ENCODE measurements around the gene ARFGAP2.

Gene ARFGAP2

GRCh38 chr11:47164321-47164720, 12.4 kb downstream of the ARFGAP2 start:
- H3K9me3 ChIP-seq (ENCODE audit: control insufficient read depth, low read depth, low read length) = no peaks in the 10 kb centered on the region
- H3K36me3 ChIP-seq (ENCODE audit: control insufficient read depth, low read depth, low read length) = peaks cover 40% of the 10 kb centered on the region

GRCh38 chr11:47163898-47164297, 12.8 kb downstream of the ARFGAP2 start:
- no peak overlapping the region for H3K27ac ChIP-seq (ENCODE audit: low read length)
- no peak overlapping the region for H3K4me3 ChIP-seq (ENCODE audit: low read length)
- peaks cover 37% of the 10 kb centered on the region for H3K36me3 ChIP-seq (ENCODE audit: control insufficient read depth, low read depth, low read length)

More at GRCh38 chr11:47164321-47164720, 12.4 kb downstream of the ARFGAP2 start:
- Histone ChIP-seq H3K9ac (ENCODE audit: low read length) (no peak overlapping the region), H3K4me1 (ENCODE audit: control insufficient read depth, low read depth, low read length) (no peaks in the 10 kb centered on the region), H3K27me3 (ENCODE audit: control insufficient read depth, insufficient read depth, low read length) (no peaks in the 10 kb centered on the region), H3K27ac (ENCODE audit: low read length) (no peak overlapping the region), H3K4me3 (ENCODE audit: low read length) (no peak overlapping the region)

GRCh38 chr11:47163193-47163592, 13.5 kb downstream of the ARFGAP2 start:
- Histone ChIP-seq H3K9ac (ENCODE audit: low read length) (no peak overlapping the region), H3K4me1 (ENCODE audit: control insufficient read depth, low read depth, low read length) (no peaks in the 10 kb centered on the region)

More at GRCh38 chr11:47163898-47164297, 12.8 kb downstream of the ARFGAP2 start:
- Histone ChIP-seq H3K27me3 (ENCODE audit: control insufficient read depth, insufficient read depth, low read length) (no peaks in the 10 kb centered on the region), H3K9me3 (ENCODE audit: control insufficient read depth, low read depth, low read length) (no peaks in the 10 kb centered on the region), H3K9ac (ENCODE audit: low read length) (no peak overlapping the region), H3K4me1 (ENCODE audit: control insufficient read depth, low read depth, low read length) (no peaks in the 10 kb centered on the region)

GRCh38 chr11:47162426-47162825, 14.3 kb downstream of the ARFGAP2 start:
- Histone ChIP-seq H3K27ac (ENCODE audit: low read length) (no peak overlapping the region), H3K27me3 (ENCODE audit: control insufficient read depth, insufficient read depth, low read length) (no peaks in the 10 kb centered on the region), H3K4me1 (ENCODE audit: control insufficient read depth, low read depth, low read length) (no peaks in the 10 kb centered on the region), H3K36me3 (ENCODE audit: control insufficient read depth, low read depth, low read length) (peaks cover 29% of the 10 kb centered on the region), H3K4me3 (ENCODE audit: low read length) (no peak overlapping the region), H3K9me3 (ENCODE audit: control insufficient read depth, low read depth, low read length) (no peaks in the 10 kb centered on the region), H3K9ac (ENCODE audit: low read length) (no peak overlapping the region)

More at GRCh38 chr11:47163193-47163592, 13.5 kb downstream of the ARFGAP2 start:
- H3K4me3 ChIP-seq (ENCODE audit: low read length) = no peak overlapping the region
- no peaks in the 10 kb centered on the region for H3K9me3 ChIP-seq (ENCODE audit: control insufficient read depth, low read depth, low read length)
- no peak overlapping the region for H3K27ac ChIP-seq (ENCODE audit: low read length)
- H3K27me3 ChIP-seq (ENCODE audit: control insufficient read depth, insufficient read depth, low read length) = no peaks in the 10 kb centered on the region
- peaks cover 37% of the 10 kb centered on the region for H3K36me3 ChIP-seq (ENCODE audit: control insufficient read depth, low read depth, low read length)

- H3K9ac ChIP-seq (ENCODE audit: low read length) = no peak overlapping the region
- H3K4me1 ChIP-seq (ENCODE audit: control insufficient read depth, low read depth, low read length) = no peaks in the 10 kb centered on the region
- H3K9me3 ChIP-seq (ENCODE audit: control insufficient read depth, low read depth, low read length) = no peaks in the 10 kb centered on the region
- peaks cover 24% of the 10 kb centered on the region for H3K36me3 ChIP-seq (ENCODE audit: control insufficient read depth, low read depth, low read length)
- no peak overlapping the region for H3K27ac ChIP-seq (ENCODE audit: low read length)
- no peak overlapping the region for H3K4me3 ChIP-seq (ENCODE audit: low read length)
- no peaks in the 10 kb centered on the region for H3K27me3 ChIP-seq (ENCODE audit: control insufficient read depth, insufficient read depth, low read length)
Measured at GRCh38 chr11:47161890-47162289, 14.8 kb downstream of the ARFGAP2 start.

- Histone ChIP-seq H3K4me1 (ENCODE audit: control insufficient read depth, low read depth, low read length) (no peaks in the 10 kb centered on the region), H3K4me3 (ENCODE audit: low read length) (no peak overlapping the region), H3K27me3 (ENCODE audit: control insufficient read depth, insufficient read depth, low read length) (no peaks in the 10 kb centered on the region), H3K36me3 (ENCODE audit: control insufficient read depth, low read depth, low read length) (peaks cover 18% of the 10 kb centered on the region), H3K9ac (ENCODE audit: low read length) (no peak overlapping the region), H3K9me3 (ENCODE audit: control insufficient read depth, low read depth, low read length) (no peaks in the 10 kb centered on the region), H3K27ac (ENCODE audit: low read length) (no peak overlapping the region)
Measured at GRCh38 chr11:47161134-47161854, 15.4 kb downstream of the ARFGAP2 start.

- peaks cover 12% of the 10 kb centered on the region for H3K36me3 ChIP-seq (ENCODE audit: control insufficient read depth, low read depth, low read length)
Measured at GRCh38 chr11:47160753-47161133, 15.9 kb downstream of the ARFGAP2 start.

GRCh38 chr11:47158242-47158641, 18.4 kb downstream of the ARFGAP2 start:
- Histone ChIP-seq H3K9me3 (ENCODE audit: control insufficient read depth, low read depth, low read length) (no peaks in the 10 kb centered on the region), H3K27ac (ENCODE audit: low read length) (no peak overlapping the region), H3K36me3 (ENCODE audit: control insufficient read depth, low read depth, low read length) (no peaks in the 10 kb centered on the region), H3K4me1 (ENCODE audit: control insufficient read depth, low read depth, low read length) (peaks cover 4% of the 10 kb centered on the region), H3K4me3 (ENCODE audit: low read length) (no peak overlapping the region), H3K27me3 (ENCODE audit: control insufficient read depth, insufficient read depth, low read length) (no peaks in the 10 kb centered on the region), H3K9ac (ENCODE audit: low read length) (no peak overlapping the region)

More at GRCh38 chr11:47160753-47161133, 15.9 kb downstream of the ARFGAP2 start:
- Histone ChIP-seq H3K4me3 (ENCODE audit: low read length) (no peak overlapping the region), H3K4me1 (ENCODE audit: control insufficient read depth, low read depth, low read length) (no peaks in the 10 kb centered on the region), H3K27ac (ENCODE audit: low read length) (no peak overlapping the region), H3K27me3 (ENCODE audit: control insufficient read depth, insufficient read depth, low read length) (no peaks in the 10 kb centered on the region), H3K9ac (ENCODE audit: low read length) (no peak overlapping the region), H3K9me3 (ENCODE audit: control insufficient read depth, low read depth, low read length) (no peaks in the 10 kb centered on the region)

GRCh38 chr11:47157805-47158204, 18.9 kb downstream of the ARFGAP2 start:
- Histone ChIP-seq H3K9ac (ENCODE audit: low read length) (no peak overlapping the region), H3K4me3 (ENCODE audit: low read length) (no peak overlapping the region), H3K9me3 (ENCODE audit: control insufficient read depth, low read depth, low read length) (no peaks in the 10 kb centered on the region), H3K36me3 (ENCODE audit: control insufficient read depth, low read depth, low read length) (no peaks in the 10 kb centered on the region), H3K27me3 (ENCODE audit: control insufficient read depth, insufficient read depth, low read length) (no peaks in the 10 kb centered on the region), H3K27ac (ENCODE audit: low read length) (no peak overlapping the region), H3K4me1 (ENCODE audit: control insufficient read depth, low read depth, low read length) (peaks cover 4% of the 10 kb centered on the region)

- Histone ChIP-seq H3K4me1 (ENCODE audit: control insufficient read depth, low read depth, low read length) (peaks cover 4% of the 10 kb centered on the region), H3K9ac (ENCODE audit: low read length) (no peak overlapping the region), H3K9me3 (ENCODE audit: control insufficient read depth, low read depth, low read length) (no peaks in the 10 kb centered on the region), H3K27me3 (ENCODE audit: control insufficient read depth, insufficient read depth, low read length) (no peaks in the 10 kb centered on the region), H3K36me3 (ENCODE audit: control insufficient read depth, low read depth, low read length) (no peaks in the 10 kb centered on the region), H3K4me3 (ENCODE audit: low read length) (no peak overlapping the region), H3K27ac (ENCODE audit: low read length) (no peak overlapping the region)
Measured at GRCh38 chr11:47156951-47157350, 19.7 kb downstream of the ARFGAP2 start.

- Histone ChIP-seq H3K4me1 (ENCODE audit: control insufficient read depth, low read depth, low read length) (peaks cover 4% of the 10 kb centered on the region), H3K27ac (ENCODE audit: low read length) (no peak overlapping the region), H3K9me3 (ENCODE audit: control insufficient read depth, low read depth, low read length) (no peaks in the 10 kb centered on the region), H3K36me3 (ENCODE audit: control insufficient read depth, low read depth, low read length) (no peaks in the 10 kb centered on the region), H3K9ac (ENCODE audit: low read length) (no peak overlapping the region), H3K4me3 (ENCODE audit: low read length) (no peak overlapping the region), H3K27me3 (ENCODE audit: control insufficient read depth, insufficient read depth, low read length) (no peaks in the 10 kb centered on the region)
Measured at GRCh38 chr11:47156333-47156732, 20.3 kb downstream of the ARFGAP2 start.

- Histone ChIP-seq H3K36me3 (ENCODE audit: control insufficient read depth, low read depth, low read length) (no peaks in the 10 kb centered on the region), H3K9me3 (ENCODE audit: control insufficient read depth, low read depth, low read length) (no peaks in the 10 kb centered on the region), H3K4me1 (ENCODE audit: control insufficient read depth, low read depth, low read length) (peaks cover 4% of the 10 kb centered on the region), H3K27ac (ENCODE audit: low read length) (no peak overlapping the region), H3K9ac (ENCODE audit: low read length) (no peak overlapping the region), H3K4me3 (ENCODE audit: low read length) (no peak overlapping the region), H3K27me3 (ENCODE audit: control insufficient read depth, insufficient read depth, low read length) (no peaks in the 10 kb centered on the region)
Measured at GRCh38 chr11:47155879-47156278, 20.8 kb downstream of the ARFGAP2 start.

Data from iPS-18a (cell line).